Left cardiac atrium (tissue), 4 donors: ENCODE measurements around the gene CHRNA5. TPM values are rescaled to one million over a fixed set of nuclear protein-coding genes. Genes with fewer than 3 reads are reported as not detected.
"Not testable (repeated sequence)": the region's sequence is repeated elsewhere in the genome, so short reads cannot be mapped to it uniquely, and the experiment has no call there.

ENCODE experiments used
- ATAC-seq, 2 donors: fragments of 200-7000 bp; cut with Tn5 transposase; one replicate each; pipeline ENCODE4 v1.9.1; 2020; ENCODE audit warnings: mild to moderate bottlenecking in 2 of 2, moderate library complexity in 2 of 2
- DNase-seq: peaks from one replicate; pipeline ENCODE4 v3.0.0-alpha.2; 2020
- intact Hi-C, 2 donors: fragments of 100-400 bp; cut with DNase I; formaldehyde crosslinking; loops; one replicate each; pipeline versions ENCODE4 v1.14.1 to v1.15.1; 2022 to 2023
- total RNA-seq, 2 donors: library from RNA; stranded (reverse); fragmentation: NEBNext Ultra II Directional; extraction: Animal tissue kit (Norgen Biotek cat#: 25700); gene quantifications; one replicate each; pipeline ENCODE4 v1.2.1, GENCODE V29; 2021
- donor health status: DM: no; HTN: yes; CAD: no.
- donor health status: DM: no; HTN: yes; CAD: no; lungs with severe emphysema.
- donor health status: DM: yes; HTN: yes; CAD: no.
- donor health status: Dilated cardiomyopathy.

Gene CHRNA5
- total RNA-seq, 2 donors from 2014 or later = 1.4 to 2.6 TPM

DNA sequence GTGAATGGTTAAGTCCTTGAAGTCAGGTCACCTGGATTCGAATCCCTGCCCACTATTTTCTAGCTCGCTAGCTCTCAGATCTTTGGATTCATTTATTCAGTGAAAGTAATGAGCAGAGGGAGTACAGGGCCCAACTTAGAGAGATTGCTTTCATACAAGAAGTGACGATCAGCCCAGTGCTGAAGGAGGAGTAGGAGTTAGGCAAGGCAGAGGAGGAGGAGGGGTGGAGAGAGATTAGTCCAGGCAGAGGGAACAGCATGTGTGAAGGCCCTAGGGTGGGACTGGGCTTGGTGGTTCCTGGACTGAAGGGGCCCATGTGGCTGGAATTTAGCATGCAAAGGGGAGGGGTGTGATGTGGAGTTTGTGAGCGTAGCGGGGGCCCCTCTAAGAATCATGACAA is 3.8 kb upstream of the CHRNA5 start:
- ATAC-seq = no peak
- no peak for DNase-seq
- intact Hi-C loops = no loop called here

DNA sequence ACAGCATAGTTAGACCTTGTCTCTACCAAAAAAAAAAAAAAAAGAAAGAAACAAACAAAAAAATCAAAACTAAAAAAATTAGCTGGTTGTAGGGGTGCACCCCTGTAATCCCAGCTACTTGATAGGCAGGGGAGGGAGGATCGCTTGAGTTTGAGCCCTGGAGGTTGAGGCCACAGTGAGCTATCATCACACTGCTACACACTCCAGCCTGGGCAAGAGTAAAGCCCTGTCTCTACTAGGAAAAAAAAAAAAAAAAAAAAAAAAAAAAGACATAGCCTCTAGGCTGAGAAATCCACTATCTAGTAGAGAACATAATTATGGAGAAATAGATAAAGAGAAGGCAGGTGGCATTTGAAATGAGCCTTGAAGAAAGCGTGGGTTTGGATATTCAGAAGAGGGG is 2.2 kb upstream of the CHRNA5 start:
- ATAC-seq = no peak
- DNase-seq = no peak
- intact Hi-C loops = no loop called here

DNA sequence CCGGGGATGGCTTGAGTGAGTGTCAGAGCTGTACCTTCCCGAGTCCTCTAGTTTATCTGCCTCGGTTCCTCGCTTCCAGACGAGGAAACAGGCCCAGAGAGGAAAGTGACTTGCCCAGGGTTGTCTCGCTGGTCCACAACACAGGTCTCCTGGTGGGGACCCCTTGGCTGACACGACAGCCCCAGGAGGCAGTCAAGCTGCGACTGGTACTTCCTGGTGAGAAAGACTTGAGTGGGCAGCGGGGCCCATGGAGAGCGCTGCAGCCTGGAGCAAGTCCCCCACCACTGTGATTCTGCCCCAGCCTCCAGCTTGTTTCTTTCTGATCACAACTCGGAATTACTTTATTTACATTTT is 600 bp upstream of the CHRNA5 start:
- DNase-seq (no peak), ATAC-seq (no peak)
- intact Hi-C loops = no loop called here

DNA sequence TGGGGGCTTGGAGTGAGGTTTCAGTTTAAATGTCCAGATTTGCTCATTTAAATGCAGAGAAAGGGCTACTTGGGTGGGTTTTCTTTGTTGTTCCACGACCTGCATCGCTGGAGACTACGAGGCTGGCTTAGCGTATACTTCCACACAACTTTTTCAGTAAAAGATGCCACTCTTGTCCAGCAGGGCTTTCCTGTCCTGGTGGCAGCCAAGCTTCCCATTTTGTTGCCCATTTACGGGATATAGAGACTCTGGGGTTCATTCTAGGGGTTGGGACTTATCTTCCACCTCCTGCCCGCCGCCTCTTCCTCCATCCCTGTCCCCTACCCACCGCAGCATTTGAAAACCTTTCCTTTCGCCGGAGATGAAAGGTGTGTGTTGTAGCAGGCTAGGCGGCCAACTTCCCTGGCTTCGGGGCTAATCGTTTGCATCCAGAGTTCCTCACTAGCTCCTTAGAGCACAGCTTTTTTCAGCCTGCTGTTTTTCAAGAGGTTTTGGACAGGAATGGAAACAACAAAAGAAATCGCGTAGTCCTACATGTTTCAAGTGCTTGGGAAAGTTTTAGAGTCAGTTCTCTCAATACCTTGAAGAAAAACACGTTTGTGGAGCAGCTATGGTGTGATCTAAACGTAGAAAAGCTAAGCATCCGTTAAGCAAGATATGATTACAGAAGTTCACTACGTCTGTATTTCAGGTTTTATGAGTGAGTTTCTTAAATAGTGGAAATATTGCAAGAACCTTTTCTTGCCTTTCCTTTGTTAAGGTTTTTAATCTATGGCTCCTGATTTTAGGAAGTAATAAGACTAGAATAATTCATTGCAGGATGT is 843 bp downstream of the CHRNA5 start:
- intact Hi-C loops = no loop called here
- DNase-seq (no peak), ATAC-seq (peak in 1 of 2 donors; percentile 12)

DNA sequence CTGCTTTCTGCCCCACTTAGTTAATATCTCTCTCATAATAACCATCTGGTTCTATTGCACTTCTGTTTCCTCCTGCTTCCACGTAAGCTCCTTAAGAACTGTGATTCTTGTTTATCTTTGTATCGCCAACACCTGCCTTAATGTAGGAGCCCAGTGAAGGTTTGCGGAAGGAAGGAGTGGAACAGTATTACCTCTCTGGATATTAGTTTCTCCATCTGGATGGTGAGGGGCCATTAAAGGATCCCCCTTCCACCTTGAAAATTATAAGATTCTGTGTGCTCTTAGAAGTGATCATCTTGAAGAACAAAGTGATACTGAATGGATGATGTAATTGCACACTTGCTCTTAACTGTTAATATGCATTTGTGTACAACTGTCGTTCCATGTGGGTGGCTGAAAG is 2.2 kb downstream of the CHRNA5 start:
- ATAC-seq (no peak), DNase-seq (no peak)
- intact Hi-C loops = no loop called here

DNA sequence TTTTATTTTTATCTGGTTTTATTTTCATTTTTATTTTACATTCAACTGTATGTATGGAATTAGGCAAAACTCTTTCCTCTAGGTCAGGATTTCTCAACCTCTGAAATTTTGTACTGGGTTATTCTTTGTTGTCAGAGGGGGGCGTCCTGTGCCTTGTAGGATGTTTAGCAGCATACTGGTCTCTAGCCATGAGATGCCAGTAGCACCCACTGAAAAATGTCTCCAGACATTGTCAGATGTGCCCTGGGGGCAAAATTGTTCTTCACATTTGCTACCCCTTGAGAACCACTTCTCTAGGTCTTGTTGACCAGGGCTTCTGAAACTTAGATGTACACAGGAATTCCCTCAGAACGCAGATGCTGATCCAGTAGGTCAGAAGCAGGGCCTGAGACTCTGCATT is 5.4 kb downstream of the CHRNA5 start:
- no peak for ATAC-seq
- DNase-seq = no peak
- intact Hi-C loops = no loop called here

DNA sequence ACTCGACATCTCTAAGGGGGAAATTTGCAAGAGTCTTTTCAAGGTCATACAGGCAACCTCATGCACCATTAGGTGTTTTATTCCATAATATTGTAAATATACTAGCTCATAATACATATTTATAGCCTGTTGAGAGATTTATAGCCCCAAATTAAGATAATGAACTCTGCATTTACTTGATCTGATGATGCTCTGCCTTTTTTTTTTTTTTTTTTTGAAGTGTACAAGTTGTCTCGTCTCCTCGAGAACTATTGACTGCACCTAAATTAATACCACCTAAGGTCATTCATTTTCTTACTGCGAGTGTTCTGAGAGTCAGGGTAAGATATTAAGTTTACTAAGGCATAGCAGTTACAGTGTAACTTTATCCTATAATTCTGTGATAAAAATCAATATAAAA is 6.1 kb downstream of the CHRNA5 start:
- intact Hi-C loops = no loop called here
- ATAC-seq (no peak), DNase-seq (no peak)

DNA sequence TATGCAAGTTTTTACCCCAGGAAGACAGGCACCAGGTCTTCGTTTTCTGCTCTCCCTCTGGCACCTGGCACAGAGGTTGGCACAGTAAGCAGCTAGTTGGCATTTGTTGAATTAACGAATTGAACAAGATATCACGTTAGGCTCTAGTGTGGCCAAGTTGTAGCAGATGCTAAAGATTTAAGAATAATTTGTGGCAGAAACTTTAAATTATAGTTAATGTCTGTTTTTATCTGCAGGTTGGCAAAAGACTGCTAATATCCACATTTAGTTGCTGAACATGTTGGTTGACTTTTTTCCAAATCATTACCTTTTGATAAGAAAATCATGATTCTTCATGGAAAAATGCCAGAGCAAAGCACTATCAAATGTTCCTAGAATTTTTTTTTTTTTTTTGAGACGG is 8.1 kb downstream of the CHRNA5 start:
- ATAC-seq (no peak), DNase-seq (no peak)
- intact Hi-C loops = no loop called here

DNA sequence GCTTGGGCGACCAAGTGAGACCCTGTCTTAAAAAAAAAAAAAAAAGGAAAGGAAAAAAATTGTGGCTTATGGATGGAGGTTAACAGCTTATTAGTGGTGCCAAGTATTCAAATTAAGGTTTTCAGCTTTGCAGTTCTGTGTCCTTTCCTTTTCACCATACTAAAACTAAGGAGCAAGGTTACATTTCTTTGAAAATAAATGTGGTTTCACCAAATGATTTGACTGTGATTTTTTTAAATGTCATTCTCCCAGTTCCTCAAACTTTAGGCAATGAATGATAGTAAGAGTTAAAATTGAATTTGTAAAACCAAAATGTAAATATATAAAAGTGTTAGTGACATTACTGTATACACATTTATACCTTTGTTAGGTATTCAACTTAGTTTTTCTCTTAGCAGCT is 9.6 kb downstream of the CHRNA5 start:
- DNase-seq (no peak), ATAC-seq (no peak)
- intact Hi-C loops = no loop called here

DNA sequence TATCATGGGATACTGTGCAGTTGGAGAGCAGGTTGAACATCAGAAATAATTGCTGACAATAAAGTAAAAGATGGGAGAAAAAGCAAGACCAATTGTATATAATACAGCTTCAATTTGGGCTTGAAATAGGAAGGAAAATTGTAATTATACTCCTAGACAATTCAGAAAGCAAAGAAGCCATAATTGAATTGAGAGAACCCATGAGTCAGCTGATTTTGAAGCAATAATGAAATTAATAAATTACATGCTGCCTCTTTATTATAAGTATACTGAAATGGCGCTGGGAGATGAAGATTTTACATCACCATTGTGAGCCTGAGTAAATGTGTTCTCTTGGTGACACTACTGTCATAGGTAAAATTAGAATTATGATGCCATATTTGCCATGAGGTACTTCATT is 32.3 kb downstream of the CHRNA5 start:
- no peak for ATAC-seq
- intact Hi-C loops = no loop called here
- no peak for DNase-seq

DNA sequence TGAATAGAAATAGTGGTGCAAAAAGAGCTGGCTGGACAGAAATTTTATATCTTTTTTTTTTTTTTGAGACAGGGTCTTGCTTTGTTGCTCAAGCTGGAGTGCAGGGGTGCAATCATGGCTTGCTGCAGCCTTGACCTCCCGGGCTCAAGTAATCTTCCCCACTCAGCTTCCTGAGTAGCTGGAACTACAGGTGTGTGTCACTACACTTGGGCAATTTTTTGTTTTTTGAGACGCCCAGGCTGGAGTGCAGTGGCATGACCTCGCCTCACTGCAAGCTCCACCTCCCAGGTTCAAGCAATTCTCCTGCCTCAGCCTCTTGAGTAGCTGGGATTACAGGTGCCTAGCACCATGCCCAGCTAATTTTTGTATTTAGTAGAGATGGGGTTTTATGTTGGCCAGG is 33.0 kb downstream of the CHRNA5 start:
- DNase-seq = no peak
- intact Hi-C loops = no loop called here
- ATAC-seq = no peak

DNA sequence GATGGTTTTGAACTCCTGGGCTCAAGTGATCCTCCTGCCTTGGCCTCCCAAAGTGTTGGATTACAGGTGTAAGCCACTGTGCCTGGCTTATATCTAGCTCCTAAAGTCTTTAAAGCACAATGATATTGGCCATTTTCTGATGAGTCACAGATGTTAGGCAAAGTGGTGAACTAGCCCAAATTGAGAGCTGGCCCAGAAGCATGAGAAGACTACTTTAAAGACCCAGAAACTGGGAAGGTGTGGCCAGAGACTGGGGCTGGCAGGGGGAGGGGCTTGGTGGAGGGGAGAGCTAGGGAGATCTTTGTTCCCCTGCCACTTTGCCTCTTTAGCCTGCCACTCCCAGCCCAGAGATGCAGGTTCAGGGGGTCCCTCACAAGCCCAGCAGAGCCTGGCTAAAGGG is 33.9 kb downstream of the CHRNA5 start:
- intact Hi-C loops = no loop called here
- DNase-seq (no peak), ATAC-seq (no peak)

DNA sequence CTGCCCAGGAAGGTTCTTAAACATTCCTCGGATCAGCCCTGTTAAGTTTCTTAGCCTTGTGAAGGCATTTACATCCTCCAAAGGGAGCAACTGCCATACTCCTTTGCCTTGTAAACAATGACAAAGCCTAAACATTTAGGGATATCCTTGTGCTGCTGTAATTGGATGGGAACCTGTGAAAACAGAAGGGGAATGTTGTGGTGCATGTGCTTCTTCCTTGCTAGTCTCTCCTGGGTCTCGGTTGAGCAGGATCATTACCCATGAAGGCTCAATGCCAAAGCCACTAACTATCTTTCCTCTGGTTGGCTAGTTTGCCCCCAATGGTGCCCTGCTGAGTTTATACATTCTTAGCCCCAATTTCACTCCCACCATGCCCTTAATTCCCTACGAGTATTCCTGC is 38.1 kb downstream of the CHRNA5 start:
- ATAC-seq (no peak), DNase-seq (no peak)
- intact Hi-C loops = no loop called here

DNA sequence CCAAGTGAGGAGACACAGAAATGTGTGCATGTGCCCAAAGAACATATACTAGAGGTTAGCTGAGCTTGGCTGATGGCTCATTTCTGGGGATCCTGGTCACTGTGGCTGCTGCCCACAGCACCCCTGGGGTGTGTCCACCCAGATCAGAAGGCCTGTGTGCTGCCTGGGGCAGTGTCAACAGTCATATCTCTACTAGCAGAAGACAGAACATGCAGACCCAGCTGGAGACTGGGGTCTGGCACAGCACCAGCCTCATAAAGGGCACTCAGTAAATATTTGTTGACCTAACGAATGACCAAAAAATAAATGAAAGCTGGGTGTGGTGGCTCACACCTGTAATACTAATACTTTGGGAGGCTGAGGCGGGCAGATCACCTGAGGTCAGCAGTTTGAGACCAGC is 39.1 kb downstream of the CHRNA5 start:
- no peak for ATAC-seq
- intact Hi-C loops = no loop called here
- DNase-seq = no peak

DNA sequence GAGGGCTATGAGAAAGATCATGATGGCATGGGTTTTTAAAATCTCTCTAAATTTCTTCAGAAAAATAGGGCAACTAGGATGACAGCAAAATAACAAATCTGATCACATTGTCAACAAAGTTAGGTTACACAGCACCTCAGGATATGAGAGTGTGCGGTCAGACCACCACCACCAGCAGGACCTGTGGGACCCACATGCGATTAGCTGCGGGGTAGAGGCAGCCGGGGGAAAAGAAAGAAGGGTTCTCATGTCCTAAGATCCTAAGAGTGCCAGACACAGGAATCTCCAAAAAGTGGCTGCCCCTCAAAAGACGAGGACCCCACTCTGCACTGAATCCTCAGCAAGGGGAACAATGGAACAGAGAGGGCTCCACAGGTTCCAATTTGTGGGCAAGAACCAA is 39.9 kb downstream of the CHRNA5 start:
- DNase-seq (no peak), ATAC-seq (no peak)
- intact Hi-C loops = no loop called here

DNA sequence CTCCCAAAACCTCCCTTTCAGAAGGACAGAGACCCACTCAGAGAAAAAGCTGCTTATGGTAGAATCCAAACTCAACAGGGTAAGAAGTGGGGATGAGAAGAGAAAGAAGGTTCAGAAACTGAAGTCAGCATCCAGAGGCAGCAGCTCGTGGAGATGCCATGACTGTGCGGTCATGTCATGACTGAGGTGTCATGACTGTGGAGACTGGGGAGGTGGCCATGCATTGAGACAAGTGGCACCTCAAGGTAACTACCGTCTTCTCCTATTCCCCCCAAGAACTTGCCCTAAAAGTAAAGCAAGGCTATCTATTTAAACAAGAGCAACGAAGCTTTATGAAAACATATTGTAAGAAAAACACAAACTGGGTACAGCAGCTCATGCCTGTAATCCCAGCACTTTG is 40.4 kb downstream of the CHRNA5 start:
- DNase-seq = no peak
- ATAC-seq = no peak
- intact Hi-C loops = no loop called here

DNA sequence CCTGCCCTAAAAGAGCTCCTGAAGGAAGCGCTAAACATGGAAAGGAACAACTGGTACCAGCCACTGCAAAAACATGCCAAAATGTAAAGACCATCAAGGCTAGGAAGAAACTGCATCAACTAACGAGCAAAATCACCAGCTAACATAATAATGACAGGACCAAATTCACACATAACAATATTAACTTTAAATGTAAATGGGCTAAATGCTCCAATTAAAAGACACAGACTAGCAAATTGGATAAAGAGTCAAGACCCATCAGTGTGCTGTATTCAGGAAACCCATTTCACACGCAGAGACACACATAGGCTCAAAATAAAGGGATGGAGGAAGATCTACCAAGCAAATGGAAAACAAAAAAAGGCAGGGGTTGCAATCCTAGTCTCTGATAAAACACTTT is 44.2 kb downstream of the CHRNA5 start:
- DNase-seq, intact Hi-C loops: not testable (repeated sequence)

DNA sequence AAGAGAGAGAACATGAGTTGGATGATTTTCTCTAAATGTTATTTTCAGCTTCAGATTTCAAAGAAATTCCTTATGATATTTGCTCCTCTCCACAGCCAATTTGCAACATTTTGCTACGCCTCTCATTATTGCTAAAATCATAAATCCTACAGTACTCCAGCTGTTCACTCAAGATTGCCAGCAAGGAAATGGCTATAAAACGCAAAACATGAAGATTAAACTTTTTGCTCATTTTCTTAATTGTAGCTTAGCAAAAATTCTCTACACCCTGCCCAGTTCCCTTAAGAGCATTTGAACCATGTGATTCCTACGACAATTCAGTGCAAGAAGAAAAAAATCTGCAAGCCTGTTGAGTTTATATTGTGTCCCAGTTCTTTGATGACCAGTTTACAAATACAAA is 48.7 kb downstream of the CHRNA5 start:
- DNase-seq (no peak), ATAC-seq (no peak)
- intact Hi-C loops = no loop called here

More for the DNA sequence above, 44.2 kb downstream of the CHRNA5 start:
- ATAC-seq = not testable (repeated sequence)

DNA sequence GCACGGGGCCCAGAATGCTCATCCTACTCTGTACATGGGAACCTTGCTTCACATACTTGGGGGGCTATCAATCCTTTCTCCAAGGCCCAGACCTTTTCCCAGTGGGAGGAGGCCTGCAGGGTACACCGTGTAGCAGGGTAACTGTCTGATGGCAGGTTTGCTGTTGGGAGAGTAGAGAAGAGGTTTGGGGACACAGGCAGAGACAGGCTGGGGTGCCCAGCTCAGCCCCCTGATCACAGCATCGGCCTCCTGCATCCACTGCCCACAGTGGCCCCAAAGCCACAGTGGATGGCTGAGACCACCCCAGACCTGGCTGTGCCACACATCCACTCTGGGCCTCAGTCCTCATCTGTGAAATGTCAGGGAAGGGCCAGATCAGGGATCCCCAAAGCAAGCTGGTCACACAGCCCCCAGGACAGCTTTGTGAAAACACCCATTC is 49.9 kb downstream of the CHRNA5 start:
- DNase-seq = no peak
- intact Hi-C loops = loop anchor here in 1 of 2 donors (5.0 kb wide), 1 partner anchor 92 kb away; no protein-coding TSS in a partner anchor

DNA sequence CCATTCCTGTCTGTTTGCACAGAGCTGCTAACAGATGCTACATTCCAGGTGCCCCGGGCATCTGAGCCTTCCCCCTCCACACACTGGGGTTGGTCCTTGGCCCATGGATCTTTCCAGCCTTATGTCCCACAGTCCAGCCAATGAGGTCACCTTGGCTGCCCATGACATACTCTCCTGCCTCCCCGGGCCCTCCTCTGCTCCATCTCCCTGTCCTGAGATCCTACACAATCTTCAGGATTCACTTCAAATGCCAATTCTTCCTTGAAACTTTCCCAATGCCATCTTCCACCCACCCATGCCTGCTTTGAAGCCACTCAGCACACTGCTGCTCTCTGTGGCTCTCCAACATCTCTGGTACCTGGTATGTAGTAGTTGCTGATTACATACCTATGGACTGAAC is 51.2 kb downstream of the CHRNA5 start:
- intact Hi-C loops = loop anchor here in 1 of 2 donors (5.0 kb wide), 1 partner anchor 91 kb away; no protein-coding TSS in a partner anchor
- ATAC-seq = no peak
- DNase-seq = no peak

More for the DNA sequence above, 49.9 kb downstream of the CHRNA5 start:
- no peak for ATAC-seq

DNA sequence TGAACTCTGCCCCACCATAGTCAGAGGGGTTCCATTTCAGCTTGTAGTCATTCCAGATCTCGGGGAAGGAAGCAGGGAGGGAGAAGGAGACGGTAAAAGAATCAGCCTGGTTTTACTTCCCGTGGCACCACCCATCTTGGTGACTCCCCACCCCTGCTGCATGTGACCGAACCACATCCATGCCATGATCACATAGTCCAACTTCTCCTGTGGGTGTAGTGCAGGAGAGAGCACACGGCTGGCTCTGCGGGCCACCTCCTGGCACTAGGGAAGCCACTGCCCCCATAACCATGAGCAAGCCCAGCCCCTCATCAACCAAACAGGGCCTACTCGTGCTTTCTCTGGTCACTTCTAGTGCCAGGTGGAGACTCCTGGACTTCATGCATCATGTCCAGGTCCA is 51.8 kb downstream of the CHRNA5 start:
- DNase-seq = no peak
- no peak for ATAC-seq
- intact Hi-C loops = loop anchor here in 1 of 2 donors (5.0 kb wide), 1 partner anchor 90 kb away; no protein-coding TSS in a partner anchor
